ENCODE results near the gene ZNF135.
A peak's percentile ranks its signal among the peaks of the same experiment; 100 is the strongest.

Gene ZNF135

GRCh38 chr19:58095328-58095727 lies 36.2 kb downstream of the ZNF135 start:
- no peak for DNase-seq (ENCODE audit: low spot score)

DNA sequence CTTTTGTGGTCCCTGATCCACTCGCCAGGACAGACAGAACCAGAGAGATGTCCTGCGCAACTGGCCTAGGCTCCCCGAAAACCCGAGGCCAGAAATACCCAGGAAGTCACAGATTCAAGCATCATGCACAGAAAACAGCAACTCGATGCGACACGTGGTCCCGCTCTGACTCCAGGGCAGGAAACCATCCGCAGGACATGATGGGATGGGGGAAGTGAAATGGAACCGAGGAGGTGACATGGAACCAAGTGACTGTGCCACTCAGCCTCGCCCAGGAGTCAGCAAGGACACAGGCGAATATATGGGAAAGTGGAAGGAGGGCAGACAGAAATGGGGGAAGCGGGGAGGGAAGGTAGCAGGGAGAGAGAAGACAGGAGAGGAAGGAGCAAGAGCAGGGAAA lies 37.8 kb downstream of the ZNF135 start:
- no peak for DNase-seq (ENCODE audit: low spot score)

DNA sequence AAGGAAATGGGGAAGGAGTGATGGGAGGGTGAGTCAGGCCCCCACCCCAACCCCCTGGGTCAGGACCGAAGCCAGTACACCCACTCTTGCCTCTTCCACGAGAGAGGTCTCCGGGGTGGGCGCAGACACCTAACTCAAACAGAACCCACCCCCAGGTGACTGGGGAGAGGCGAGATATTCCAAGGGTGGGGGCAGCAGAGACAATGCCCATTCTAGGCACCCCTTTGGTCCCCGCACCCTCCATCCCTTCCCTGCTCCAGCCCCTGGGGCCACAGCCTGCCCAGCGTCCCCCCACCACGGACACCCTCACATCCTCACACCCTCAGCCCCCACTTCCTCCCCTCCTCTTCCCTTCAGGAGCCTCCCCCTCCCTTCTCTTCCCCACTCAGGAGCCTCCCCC lies 38.3 kb downstream of the ZNF135 start:
- DNase-seq (ENCODE audit: low spot score): no peak

DNA sequence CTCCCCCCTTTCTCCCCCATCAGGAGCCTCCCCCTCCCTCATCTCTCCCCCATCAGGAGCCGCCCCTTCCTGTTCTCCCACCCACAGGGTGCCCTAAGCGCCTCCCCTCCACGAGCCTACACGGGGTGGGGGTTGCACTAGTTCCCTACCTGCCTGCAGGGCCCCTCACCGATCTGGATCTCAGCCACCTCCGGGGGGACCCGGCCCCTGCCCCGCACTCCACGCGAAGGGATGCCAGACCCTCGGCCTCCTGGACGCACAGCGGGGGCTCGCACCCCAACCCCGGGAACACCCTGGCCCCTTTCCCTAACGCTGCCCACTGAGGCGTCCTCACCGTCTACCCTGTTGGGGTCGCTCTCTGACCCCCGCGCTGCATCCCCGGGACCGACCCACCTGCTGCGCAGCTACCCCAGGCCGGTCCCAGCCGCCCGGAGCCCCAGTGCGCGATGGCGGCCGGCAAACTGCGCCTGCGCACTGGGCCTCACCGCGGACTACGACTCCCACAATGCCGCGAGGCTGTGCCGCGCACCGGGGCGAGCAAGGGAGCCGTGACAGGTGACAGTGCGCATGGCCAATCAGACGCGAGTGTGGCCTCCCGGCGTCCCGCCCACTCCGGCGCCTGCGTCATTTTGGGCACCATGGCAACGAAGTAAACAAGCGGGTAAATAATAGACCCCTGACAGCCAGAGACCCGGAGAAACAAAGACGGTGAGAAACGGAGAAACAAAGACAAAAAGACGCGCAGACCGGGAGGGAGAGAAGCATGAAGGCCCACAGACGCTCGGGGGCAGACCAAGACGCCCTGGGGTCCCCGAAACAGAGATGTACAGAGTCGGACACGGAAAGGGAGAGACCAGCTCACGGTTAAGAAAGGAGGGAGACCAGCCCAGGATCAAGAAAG lies 38.9 kb downstream of the ZNF135 start, which contains the start of gene ZSCAN18:
Gene ZSCAN18, minus strand, starts transcription at position 451 of the 901 bp plus-strand sequence. CDS start 7,964 bp downstream, outside the sequence.
- DNase-seq (ENCODE audit: low spot score): peak; percentile 88

GRCh38 chr19:58098682-58098998 lies 39.6 kb downstream of the ZNF135 start:
- DNase-seq (ENCODE audit: low spot score): no peak

DNA sequence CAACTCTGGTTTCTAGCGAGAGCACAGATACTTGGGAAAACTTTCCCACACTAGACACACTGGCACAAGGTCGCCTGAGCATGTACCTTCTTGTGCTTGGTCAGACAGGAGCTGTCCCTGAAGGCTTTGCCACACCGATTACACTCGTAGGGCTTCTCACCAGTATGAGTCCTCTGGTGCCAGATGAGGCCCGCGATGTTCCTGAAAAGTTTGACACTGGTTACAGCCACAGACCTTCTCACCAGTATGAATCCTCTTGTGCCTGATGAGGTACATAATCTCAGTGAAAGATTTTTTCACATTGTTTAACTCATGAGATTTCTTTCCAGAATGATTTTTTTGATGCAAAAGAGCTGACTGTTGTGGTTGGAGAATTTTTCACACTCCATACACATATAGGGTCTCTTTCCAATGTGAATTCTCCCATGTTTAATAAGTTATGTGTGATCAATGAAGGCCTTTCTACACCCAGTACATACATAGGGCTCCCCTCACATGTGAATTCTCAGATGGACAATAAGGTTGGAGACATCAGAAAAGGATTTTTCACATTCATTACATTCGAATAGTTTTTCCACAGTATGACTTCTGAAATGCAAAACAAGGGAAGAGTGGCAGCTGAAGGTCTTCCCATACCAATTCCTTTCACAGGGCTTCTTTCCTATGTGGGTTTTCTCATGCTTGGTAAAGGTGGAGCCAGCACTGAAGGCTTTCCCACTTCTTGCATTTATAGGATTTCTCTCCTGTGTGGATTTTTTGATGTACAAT lies 48.9 kb downstream of the ZNF135 start:
- no peak for DNase-seq (ENCODE audit: low spot score)

DNA sequence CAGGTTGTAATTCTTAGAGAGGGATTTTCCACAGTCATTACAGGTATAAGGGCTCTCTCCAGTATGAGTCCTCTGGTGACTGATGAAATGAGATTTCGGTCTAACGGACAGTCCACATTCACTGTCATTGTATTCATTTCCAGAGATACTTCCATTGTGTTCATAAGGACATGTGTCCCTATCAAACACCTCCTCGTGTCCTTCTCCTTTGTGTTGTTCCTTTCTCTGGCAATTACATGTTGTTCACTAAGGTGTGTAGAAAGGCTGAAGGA lies 49.4 kb downstream of the ZNF135 start:
- no peak for DNase-seq (ENCODE audit: low spot score)

DNA sequence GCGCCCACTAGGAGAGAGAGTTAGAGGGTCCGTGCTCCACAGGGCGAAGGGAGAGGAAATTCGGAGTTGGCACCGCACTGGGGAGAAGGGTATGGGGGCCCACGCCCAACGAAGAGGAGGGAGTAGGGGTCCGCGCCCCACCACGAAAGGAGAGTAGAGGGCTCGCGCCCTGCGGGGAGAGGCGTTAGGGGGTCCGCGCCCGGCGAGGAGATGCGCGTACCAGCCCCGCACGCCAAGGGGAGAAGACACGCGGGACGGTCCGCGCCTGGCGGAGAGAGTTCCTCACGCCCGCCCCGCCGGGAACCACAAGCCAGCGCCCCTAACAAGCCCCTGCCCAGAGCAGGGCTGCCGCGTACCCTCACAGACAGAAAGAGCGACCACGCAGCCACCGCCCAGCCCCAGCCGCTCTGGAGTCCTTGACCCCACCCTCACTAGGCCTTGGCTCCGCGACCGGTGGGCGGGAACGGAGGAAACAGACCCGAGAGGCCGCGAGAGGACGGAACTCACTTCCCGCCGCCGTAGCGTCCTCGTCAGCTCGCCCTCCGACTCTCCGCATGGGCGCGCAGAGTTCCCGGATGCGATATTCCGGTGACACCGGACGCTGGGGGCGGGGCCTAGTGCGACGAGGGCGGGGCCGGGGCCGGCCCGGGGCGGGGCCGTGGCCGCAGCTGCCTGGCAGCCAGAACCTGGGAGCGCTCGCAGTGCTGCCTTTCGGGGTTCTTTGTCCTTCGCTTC lies 58.9 kb downstream of the ZNF135 start:
- no peak for DNase-seq (ENCODE audit: low spot score)

- DNase-seq (ENCODE audit: low spot score): no peak
Observed at GRCh38 chr19:58118979-58119733, 60.1 kb downstream of the ZNF135 start.

Data from HuH-7.5 (cell line).